KG1 (cell line): ENCODE results near the gene ZC3H11A.
"Not testable (repeated sequence)": the region's sequence is repeated elsewhere in the genome, so short reads cannot be mapped to it uniquely, and the experiment has no call there.

Experiments used
- DNase-seq: peaks from one replicate; lab custom pipeline; 2025; lab: John Stamatoyannopoulos, UW

Gene ZC3H11A

DNA sequence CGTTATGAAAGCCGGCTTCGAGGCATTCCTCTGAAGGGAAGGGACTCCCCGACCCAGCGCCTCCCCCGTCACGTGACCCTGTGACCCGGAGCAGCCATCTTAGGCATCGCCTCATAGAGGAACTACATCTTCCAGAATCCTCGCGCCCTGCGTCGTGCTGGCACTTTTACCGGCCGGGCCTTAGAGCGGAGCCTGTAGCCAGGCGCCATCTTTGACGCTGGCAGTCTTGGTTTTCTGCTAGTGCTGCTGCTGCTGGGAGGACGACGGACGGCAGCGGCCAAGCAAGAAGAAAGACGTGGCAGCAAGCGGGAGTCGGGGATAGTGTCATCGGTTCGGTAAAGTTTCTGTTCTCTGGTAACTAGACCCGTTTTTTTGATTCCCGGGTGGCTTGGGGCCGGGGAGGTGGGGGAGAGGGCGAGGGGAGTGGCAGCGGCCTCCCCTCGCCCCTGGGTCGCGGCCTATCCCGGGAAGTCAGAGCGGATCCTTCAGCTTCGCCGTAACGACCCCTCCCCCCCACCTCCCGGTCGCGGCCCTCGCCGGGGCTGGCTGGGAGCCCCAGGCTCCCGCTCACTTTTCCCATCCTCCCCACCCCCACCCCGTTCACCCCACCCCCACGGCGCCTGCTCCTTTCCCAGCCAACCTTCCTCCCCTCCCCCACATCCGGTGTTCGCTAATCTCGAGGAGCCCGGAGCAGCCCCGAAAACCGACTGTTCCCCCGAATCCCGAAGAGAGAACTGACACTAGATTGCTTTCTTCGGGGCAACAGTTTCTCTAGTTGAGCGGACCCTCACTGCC lies at the start of gene ZC3H11A, which contains the start of gene ZBED6:
Gene ZC3H11A (plus strand): TSS at position 183 of the 795 bp plus-strand sequence. CDS start 21,448 bp downstream, outside the sequence.
Gene ZBED6 (plus strand): TSS at position 183 of the 795 bp plus-strand sequence. CDS start 1,900 bp downstream, outside the sequence.
- DNase-seq, result peak; percentile 91

DNA sequence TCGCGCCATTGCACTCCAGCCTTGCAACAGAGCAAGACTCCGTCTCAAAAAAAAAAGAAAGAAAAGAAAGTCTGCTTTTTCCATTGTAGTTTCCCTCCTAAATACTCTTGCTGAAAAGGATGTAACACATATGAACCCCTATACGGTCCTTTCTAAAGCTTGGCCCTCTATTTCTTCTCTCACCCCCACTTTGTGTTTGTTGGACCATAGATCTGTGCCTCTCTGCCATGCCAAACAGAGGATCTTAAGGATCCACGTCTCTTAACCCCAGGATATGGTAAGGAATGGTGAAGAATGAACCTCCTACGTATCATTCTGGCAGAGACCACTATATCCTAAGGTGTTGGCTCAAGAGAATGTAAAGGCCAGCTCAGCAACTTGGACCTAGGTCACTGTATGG lies 49.1 kb upstream of the ZC3H11A start:
- DNase-seq, result no peak

DNA sequence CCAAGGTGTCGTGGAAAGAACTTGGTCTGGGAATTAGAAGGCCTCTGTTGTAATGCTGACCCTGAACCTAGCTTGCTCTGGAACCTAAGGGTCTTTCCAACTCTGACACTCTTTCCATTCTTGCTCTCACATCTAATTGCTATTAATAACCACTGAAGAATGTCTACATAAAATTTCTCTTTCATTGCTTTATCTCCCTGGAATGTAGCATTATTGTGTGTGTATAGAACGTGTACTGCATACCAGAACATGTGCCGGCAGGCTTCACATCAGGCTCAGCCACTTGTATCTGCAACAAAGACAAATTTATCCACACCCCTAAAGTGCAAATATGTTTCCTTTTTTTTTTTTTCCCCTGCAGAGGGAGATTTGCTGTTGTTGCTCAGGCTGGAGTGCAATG lies 44.4 kb upstream of the ZC3H11A start:
- no peak for DNase-seq

DNA sequence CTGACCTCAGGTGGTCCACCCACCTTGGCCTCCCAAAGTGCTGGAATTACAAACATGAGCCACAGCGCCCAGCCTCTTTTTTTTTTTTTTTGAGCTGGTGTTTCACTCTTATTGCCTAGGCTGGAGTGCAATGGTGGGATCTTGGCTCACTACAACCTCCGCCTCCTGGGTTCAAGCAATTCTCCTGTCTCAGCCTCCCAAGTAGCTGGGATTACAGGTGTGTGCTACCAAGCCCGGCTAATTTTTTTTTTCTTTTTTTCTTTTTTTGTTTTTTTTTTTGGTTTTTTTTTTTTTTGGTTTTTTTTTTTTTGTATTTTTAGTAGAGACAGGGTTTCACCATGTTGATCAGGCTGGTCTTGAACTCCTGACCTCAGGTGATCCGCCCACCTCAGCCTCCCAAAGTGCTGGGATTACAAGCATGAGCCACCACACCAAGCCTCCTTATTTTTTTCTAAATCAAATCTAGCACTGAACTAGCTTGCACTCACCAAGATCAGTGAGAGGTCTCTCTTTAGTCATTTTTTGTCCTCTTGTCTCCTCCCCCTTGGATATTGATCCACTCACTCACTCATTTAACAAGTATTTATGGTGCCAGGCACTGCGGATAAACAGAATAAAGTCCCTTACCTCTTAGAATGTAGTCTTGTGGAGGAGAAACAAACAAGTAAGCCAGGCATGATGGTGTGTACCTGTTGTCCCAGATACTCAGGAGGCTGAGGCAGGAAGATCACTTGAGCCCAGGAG lies 43.6 kb upstream of the ZC3H11A start:
- not testable (repeated sequence) for DNase-seq

DNA sequence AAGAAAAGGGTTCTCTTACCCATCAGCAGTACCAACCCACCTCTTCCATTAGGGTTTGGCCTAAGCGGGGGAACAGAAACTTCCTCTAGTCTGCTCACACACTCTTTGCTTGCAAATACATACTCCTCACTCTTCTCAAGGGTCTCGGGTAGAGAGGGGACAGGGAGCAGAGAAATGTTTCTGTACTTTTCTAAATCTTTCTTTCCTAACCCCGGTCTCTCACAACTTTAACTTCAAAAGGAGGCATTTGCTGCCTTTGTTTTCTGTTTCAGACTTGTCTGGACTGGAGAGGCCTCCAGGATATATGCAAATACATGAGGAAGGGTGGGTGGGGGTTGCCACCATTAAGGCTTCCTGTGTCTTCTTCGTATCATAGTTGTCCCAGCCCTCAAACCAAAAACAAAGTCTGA lies 41.0 kb upstream of the ZC3H11A start:
- DNase-seq, result no peak

DNA sequence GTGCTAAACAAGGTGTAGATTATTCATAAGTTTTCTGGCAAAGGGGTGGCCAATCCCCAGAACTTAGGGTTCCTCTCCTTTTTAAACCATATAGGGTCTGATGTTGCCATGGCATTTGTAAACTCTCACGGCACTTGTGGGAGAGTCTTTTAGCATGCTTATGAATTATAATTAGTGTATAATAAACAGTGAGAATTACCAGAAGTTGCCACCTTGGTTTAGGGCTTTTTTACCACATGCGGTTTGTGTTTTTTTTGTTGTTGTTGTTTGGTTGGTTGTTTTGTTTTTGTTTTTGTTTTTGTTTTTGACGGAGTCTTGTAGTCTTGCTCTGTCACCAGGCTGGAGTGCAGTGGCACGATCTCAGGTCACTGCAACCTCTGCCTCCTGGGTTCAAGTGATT lies 39.4 kb upstream of the ZC3H11A start:
- DNase-seq, result no peak

DNA sequence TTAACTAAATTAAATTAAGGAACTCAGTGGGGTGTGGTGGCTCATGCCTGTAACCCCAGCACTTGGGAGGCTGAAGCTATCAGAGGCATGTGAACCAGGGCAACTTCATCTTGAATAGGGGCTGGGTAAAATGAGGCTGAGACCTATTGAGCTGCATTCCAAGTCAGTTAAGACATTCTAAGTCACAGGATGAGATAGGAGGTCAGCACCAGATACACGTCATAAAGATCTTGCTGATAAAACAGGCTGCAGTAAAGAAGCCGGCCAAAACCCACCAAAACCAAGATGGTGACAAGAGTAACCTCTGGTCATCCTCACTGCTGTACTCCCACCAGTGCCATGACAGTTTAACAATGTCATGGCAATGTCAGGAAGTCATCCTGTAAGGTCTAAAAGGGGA lies 36.7 kb upstream of the ZC3H11A start:
- DNase-seq, result not testable (repeated sequence)

DNA sequence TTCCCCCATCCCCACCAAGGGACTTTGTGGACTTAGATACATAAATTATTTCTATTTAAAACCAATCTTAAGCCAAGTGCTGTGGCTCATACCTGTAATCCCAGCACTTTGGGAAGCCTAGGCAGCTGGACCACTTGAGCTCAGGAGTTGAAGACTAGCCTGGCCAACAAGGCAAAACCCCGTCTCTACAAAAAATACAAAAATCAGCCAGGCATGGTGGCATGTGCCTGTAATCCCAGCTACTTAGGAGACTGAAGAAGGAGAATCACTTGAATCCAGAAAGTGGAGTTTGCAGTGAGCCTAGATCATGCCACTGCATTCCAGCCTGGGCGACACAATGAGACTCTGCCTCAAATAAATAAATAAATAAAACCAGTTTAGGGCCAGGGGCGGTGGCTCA lies 34.9 kb upstream of the ZC3H11A start:
- DNase-seq, result no peak

DNA sequence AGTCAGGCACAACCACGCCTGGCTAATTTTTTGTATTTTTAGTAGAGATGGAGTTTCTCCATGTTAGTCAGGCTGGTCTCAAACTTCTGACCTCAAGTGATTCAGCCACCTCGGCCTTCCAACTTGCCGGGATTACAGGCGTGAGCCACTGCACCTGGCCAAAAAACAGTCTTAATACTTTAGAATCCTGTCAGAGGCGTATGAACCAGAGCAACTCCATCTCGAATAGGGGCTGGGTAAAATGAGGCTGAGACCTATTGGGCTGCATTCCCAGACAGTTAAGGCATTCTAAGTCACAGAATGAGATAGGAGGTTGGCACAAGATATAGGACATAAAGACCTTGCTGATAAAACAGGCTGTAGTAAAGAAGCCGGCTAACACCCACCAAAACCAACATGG lies 33.5 kb upstream of the ZC3H11A start:
- DNase-seq, result not testable (repeated sequence)

DNA sequence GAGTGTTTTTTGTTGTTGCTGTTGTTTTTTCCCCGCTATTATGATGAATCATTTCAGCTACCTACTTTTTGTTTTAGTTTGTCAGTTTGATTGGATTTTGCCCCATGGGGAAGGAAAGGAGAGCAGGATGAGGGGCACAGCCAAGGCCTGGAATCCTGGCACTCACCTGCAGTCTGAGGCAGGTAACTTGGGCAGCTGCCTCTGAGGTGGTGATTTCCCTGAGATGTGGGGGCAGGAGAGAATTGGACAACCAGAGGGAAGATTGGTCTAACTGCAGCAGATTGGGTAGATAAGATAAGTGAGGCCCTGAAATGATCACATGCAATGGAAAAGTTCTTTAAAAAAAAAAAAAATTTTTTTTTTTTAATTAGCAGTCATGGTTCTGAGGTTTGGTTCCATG lies 31.9 kb upstream of the ZC3H11A start:
- DNase-seq, result no peak

DNA sequence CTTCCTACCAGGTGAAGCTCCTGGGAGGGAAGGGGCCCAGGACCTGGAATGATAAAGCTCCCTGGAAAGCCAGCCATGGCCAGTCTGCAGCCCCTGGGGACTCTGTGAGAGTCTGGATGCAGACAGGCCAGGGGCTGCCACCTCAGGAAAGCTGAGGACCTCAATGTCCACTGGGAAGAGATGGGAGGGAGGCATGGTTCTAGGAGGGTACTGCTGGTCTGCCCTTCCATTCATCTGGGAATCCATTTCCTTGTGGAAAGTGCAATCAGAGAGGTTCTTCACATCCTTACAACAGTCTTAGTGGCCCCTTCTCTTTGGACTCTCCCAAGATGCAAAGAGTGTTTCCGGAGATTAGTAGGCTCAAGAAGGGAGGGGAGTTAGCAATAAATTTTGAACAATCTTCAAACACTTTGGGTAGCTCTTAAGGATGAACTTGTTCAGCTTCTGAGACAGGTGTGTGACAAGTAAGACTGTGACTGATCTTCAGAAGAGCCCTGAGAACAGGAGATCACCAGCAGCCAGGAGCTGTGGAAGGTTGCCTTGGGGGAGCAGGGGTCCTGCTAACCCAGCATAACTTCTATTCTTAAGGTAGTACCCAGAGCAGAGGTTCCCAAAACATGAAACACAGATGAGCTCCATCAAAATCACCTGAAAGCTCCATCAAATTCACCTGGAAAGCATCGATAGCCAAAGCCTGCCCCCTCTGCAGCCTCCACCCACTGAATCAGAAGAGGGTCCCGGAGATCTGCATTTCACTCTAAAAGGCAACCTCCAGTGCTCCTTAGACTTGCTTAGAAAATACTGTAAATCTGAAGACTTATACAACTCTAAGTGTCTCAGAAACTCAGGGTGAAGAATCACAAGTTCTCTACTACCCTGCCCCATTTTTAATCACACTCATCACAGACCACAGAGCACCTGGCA lies 31.1 kb upstream of the ZC3H11A start:
- DNase-seq, result no peak

DNA sequence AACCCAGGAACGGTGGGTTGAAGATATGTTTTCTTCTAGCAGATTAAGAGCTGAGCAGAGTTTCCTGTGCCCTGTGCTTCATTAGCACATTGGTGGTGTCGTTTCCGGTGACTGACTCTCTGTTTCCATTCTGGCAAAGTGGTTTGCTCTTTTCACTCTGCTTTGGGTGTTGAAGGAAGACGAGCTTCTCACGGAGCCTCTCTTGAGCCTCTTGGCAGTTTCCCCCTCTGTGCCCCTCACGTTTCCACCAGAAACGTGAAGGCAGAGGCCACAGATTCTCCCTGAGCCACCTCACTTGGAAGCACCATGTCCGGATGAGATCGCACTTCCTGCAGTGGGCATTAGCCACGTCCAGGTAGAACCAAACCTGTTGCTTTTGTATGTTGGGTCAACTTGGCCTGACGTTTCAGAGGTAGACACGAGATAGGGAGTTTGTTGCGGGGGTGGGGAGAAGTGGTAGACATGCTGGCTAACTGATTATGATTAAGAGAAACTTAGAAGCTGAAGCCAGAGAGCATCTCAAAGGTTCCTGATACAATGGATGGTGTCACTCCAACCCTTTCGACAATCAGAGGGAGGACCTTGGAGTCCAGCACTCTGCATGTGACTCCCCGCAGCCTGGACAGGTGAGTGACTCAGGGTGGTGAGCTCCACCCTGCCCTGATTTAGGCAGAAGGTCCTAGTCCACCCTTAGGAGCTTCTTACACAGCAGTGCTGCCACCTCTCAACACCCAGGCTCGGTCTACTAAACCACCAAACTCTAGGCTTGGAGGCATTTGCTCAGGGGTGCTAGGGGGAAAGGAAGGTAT lies 30.2 kb upstream of the ZC3H11A start, which contains the start of gene LAX1:
Gene LAX1 (plus strand): TSS at position 155 of the 809 bp plus-strand sequence. CDS start 383 bp downstream, at position 538.
- peak; percentile 40 for DNase-seq

DNA sequence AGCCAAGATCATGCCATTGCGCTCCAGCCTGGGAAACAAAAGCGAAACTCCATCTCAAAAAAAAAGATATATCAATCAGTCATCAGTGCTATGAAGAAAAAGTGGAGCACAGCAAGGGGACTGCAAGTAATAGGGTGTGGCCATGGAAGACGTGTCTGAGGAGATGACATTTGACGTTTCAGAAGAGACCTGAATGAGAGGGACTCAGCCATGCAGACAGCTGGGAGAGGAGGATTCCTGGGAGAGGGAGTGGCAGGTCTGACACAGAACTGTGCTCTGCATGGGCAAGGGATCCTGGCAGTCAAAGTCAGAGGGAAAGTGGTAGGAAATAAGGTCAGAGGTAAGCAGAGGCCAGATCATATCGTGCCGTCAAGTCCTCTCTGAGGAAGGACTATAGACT lies 27.2 kb upstream of the ZC3H11A start:
- DNase-seq, result no peak

DNA sequence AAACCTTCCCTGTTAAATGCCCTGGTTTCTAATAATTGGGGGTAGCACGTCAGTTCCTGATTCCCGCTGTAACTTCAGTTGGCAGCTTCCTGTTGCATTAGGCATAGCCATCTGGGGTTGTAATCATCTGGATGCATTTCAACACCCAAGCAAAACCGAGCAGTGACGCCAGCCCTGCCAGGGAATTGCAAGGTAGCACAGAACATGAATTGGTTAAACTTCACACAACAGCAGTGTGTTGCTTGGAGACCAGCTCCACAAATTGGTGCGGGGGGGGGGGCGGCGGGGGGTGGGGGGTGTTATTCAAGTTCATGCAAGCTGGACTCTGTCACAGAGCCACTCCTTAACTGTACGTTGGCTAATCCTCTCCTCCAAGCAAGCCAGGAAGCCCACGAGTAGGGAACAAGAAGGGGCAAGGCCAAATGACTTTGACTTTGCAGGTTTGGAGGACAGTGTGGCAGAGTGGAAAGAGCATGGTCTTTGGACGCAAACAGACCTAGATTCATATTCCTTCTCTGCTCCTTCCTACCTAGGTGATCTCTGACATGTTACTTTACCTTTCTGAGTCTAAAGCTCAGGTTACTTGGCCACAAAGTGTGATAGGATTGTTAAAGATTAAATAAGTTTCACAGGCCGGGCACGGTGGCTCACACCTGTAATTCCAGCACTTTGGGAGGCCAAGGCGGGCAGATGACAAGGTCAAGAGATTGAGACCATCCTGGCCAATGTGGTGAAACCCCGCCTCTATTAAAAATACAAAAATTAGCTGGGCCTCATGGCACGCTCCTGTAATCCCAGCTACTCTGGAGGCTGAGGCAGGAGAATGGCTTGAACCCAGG lies 25.7 kb upstream of the ZC3H11A start:
- DNase-seq, result no peak

DNA sequence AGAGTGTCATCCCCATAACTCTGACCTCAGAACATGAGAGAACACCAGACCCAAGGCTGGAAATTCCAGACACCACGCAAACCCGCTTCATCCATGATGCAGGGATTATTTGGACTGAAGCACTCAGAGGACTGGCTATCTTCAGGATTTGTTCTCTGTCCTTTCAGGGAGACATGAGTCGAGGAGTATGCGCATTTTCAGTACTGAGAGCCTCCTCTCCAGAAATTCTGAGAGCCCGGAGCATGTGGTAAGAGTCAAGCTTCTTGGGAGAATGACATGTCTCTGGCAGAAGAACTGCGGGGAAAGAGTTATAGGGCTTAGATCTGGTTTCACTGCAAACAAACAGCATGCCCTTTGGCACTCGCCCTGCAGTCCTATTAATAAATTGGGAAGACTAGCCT lies 23.5 kb upstream of the ZC3H11A start:
- DNase-seq, result no peak

DNA sequence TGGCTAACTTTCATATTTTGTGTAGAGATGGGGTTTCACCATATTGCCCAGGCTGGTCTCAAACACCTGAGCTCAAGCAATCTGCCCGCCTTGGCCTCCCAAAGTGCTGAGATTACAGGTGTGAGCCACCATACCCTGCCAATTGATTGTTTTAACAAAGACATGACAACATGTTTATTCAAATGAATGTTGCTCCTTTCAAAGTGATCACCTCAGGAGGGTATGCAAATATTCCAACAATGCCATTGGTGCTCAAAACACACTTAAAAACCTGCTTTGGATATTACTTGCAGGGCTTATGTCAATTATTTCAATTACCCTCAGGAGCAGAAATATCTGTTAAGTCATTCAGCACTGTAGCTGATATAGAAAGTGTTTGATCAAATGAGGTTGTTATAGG lies 22.6 kb upstream of the ZC3H11A start:
- DNase-seq, result no peak

DNA sequence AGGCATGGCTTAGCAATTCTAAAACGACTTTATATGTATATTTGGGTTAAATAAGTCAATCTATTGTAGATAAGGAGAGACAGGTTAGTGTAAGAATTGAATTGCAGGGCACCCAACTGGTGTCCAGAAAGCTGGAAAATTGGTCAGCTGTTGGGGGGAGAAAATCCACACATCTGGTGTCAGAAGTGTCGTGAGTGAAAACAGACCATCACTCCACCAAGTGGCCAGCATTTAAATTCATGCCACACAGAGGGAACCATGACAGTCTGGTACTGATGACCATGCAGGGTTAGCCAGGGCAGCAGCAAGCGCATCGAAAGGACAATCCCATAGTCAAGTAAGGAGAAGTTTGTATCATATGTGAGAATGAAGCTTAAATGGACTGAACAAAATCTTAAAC lies 18.8 kb upstream of the ZC3H11A start:
- DNase-seq, result no peak

DNA sequence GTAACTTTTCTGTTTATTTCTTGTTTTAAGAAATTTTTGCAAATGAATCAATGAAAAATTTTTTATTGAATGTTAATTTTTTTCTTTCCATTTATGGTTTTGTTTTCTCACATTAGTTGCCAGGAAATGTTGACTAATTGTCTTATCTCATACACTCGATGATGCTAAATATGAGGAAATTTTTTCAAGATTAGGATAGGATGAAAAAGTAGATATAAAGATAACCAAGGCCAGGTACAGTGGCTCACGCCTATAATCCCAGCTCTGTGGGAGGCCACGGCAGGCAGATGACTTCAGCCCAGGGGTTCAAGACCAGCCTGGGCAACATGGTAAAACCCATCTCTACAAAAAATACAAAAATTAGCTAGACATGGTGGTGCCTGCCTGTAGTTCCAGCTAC lies 17.8 kb upstream of the ZC3H11A start:
- DNase-seq, result no peak

DNA sequence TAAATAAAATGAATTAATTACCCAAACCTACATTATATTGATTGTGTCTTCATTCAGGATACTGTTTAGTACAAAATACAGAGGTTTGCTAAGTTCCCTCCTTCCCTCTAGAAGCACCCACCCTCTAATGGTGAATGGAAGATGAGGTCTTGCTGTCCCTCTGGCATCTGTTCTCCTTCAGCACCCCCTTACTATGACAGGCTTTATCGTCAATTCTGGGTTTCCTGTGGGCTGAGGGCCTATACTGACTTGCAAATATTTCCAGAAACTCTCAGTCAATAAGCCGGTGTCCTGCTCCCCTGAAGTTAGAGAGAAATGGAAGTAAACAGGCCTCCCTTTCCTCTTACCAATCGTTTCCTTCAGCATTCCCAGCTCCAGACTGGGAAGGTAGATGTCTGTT lies 17.3 kb upstream of the ZC3H11A start:
- DNase-seq, result no peak

DNA sequence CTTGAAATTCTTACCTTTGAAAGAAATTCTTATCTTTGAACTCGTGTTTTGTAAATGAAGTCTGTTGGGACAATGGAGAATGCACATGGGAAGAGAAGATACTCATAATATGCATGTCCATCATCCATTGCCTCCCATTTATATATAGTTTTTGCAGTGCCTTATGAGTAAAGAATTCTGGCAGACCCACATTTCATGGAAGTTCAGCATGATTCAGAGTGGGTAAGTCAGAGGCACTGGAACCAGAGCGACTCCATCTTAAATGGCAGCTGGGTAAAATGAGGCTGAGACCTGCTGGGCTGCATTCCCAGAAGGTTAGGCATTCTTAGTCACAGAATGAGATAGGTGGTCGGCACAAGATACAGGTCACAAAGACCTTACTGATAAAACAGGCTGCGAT lies 16.6 kb upstream of the ZC3H11A start:
- no peak for DNase-seq
